ENCODE data around the gene IGF2BP3. TPM values are rescaled to one million over a fixed set of nuclear protein-coding genes. Genes with fewer than 3 reads are reported as not detected.

Gene IGF2BP3
- total and polyA plus RNA-seq, 10 of the 15 experiments (the other 5 are each of a cell fraction or from before 2014, with no cell fraction given), result 4.6 to 61.2 (median 36.9) TPM

GRCh38 chr7:23336799-23337283 lies 133.4 kb downstream of the IGF2BP3 start:
- DNase-seq (ENCODE audit: low read depth, low spot score) (no peak), ATAC-seq (no peak), FAIRE-seq (no peak)
- Histone ChIP-seq H4K20me1 (ENCODE audit: control insufficient read depth, insufficient read depth) (no peaks in the 10 kb centered on the region), H2AFZ (ENCODE audit: control insufficient read depth, low read depth, low read length) (no peak overlapping the region), H3K4me3 (no peak overlapping the region), H3K27ac (ENCODE audit: control insufficient read depth, insufficient read depth) (no peak overlapping the region), H3K36me3 (ENCODE audit: control insufficient read depth in 2 of 2, insufficient read depth in 2 of 2, low read length in 1 of 2) (peaks cover 3 to 34% of the 10 kb centered on the region in 2 experiments), H3K4me2 (ENCODE audit: control insufficient read depth, insufficient read depth) (no peak overlapping the region), H3K79me2 (ENCODE audit: control insufficient read depth, insufficient read depth, low read length) (no peaks in the 10 kb centered on the region), H3K4me1 (ENCODE audit: control insufficient read depth, insufficient read depth, low read length) (no peaks in the 10 kb centered on the region), H3K27me3 (replicated peaks in 1 of 2; ENCODE audit: control insufficient read depth in 2 of 2, insufficient read depth in 2 of 2, low read length in 1 of 2) (no peaks in the 10 kb centered on the region), H3K9me3 (replicated peaks; ENCODE audit: control insufficient read depth, insufficient read depth, low read length) (no peaks in the 10 kb centered on the region), H3K9ac (ENCODE audit: control insufficient read depth, insufficient read depth, low read length) (no peak overlapping the region)
- TF ChIP-seq PRDM15 (CRISPR knock-in tag; IDR thresholded peaks at IDR 0.05) (no peak), MTA2 (IDR thresholded peaks at IDR 0.05; ENCODE audit: low read depth) (no peak), IRF5 (IDR thresholded peaks at IDR 0.05; ENCODE audit: borderline replicate concordance) (no peak), ATF3 (IDR thresholded peaks at IDR 0.05; ENCODE audit: borderline replicate concordance, extremely low read depth, low read depth, low read length) (no peak), EED (IDR thresholded peaks at IDR 0.05; ENCODE audit: low read depth) (no peak), CEBPB (IDR thresholded peaks at IDR 0.05; ENCODE audit: borderline replicate concordance in 1 of 2, low read depth in 2 of 2, low read length in 2 of 2) (no peak), ASH2L (IDR thresholded peaks at IDR 0.05; ENCODE audit: borderline replicate concordance, low read depth) (no peak), HDAC6 (IDR thresholded peaks at IDR 0.05; ENCODE audit: unreplicated experiment) (no peak), ZNF274 (IDR thresholded peaks at IDR 0.05; ENCODE audit: insufficient read depth, insufficient read length) (no peak), RELA (IDR thresholded peaks at IDR 0.05; ENCODE audit: borderline replicate concordance, partially characterized antibody) (no peak)
- CTCF ChIA-PET, result interaction anchor here (0.6 to 1.1 kb wide), 3 partner anchors 9 to 204 kb away, joined by 3 to 6 read pairs (median 3); partner anchors contain the start of gene MALSU1
- SMC1A ChIA-PET (ENCODE audit: uncharacterized antibody, unreplicated experiment), result interaction anchor here (0.7 to 1.2 kb wide), 5 partner anchors 18 to 154 kb away, joined by 3 read pairs; no protein-coding TSS in a partner anchor
- POLR2A ChIA-PET, result interaction anchor here (0.6 kb wide), 1 partner anchor 132 kb away, joined by 4 read pairs; no protein-coding TSS in a partner anchor
- no TSS peak for BruUV-seq (replicated peaks)
- RAD21 ChIA-PET (ENCODE audit: unreplicated experiment), result no interaction called here
- 88% methylated on average over 6 of the region's 6 CpGs for WGBS (ENCODE audit: insufficient coverage, insufficient replicate concordance, low lambda C conversion rate, missing lambda C conversion rate)
- in situ Hi-C loops (cut with MboI), result no loop called here
- intact Hi-C loops (cut with micrococcal nuclease; ENCODE audit: unreplicated experiment), result no loop called here

Data from GM12878 (cell line).